GM21723 (cell line): ENCODE data around the gene XRCC5.

ENCODE experiments used
- ATAC-seq: cut with Tn5 transposase; IDR thresholded peaks from one replicate; pipeline ENCODE4 v1.9.1; 2021; ENCODE audit warnings: mild to moderate bottlenecking, moderate library complexity; ENCODE audit not compliant: unreplicated experiment

The XRCC5 gene

GRCh38 chr2:216149741-216150140, 40.6 kb downstream of the XRCC5 start:
- ATAC-seq, result no peak

- no peak for ATAC-seq
These were observed 42.3 kb downstream of the XRCC5 start for GRCh38 chr2:216151313-216152025.

GRCh38 chr2:216155954-216156353, 46.8 kb downstream of the XRCC5 start:
- no peak for ATAC-seq

- ATAC-seq, result no peak
These were observed 47.7 kb downstream of the XRCC5 start for GRCh38 chr2:216156822-216157221.

GRCh38 chr2:216159144-216159543, 50.0 kb downstream of the XRCC5 start:
- ATAC-seq, result no peak

- no peak for ATAC-seq
These were observed 50.5 kb downstream of the XRCC5 start for GRCh38 chr2:216159646-216160045.

- no peak for ATAC-seq
These were observed 51.6 kb downstream of the XRCC5 start for GRCh38 chr2:216160786-216161185.

GRCh38 chr2:216161967-216162366, 52.8 kb downstream of the XRCC5 start:
- no peak for ATAC-seq

GRCh38 chr2:216163518-216163917, 54.4 kb downstream of the XRCC5 start:
- no peak for ATAC-seq

- no peak for ATAC-seq
These were observed 54.9 kb downstream of the XRCC5 start for GRCh38 chr2:216164087-216164486.

GRCh38 chr2:216164576-216164975, 55.4 kb downstream of the XRCC5 start:
- ATAC-seq, result no peak

GRCh38 chr2:216165711-216166110, 56.6 kb downstream of the XRCC5 start:
- no peak for ATAC-seq

- no peak for ATAC-seq
These were observed 59.9 kb downstream of the XRCC5 start for GRCh38 chr2:216169087-216169486.

GRCh38 chr2:216170076-216170763, 61.1 kb downstream of the XRCC5 start:
- no peak for ATAC-seq

- no peak for ATAC-seq
These were observed 61.9 kb downstream of the XRCC5 start for GRCh38 chr2:216171011-216171410.

- ATAC-seq, result no peak
These were observed 63.3 kb downstream of the XRCC5 start for GRCh38 chr2:216172493-216172892.

- no peak for ATAC-seq
These were observed 69.9 kb downstream of the XRCC5 start for GRCh38 chr2:216179015-216179414.

GRCh38 chr2:216181351-216181750, 72.2 kb downstream of the XRCC5 start:
- no peak for ATAC-seq

GRCh38 chr2:216181953-216182461, 72.9 kb downstream of the XRCC5 start:
- ATAC-seq, result no peak

- ATAC-seq, result no peak
These were observed 74.3 kb downstream of the XRCC5 start for GRCh38 chr2:216183462-216183861.

GRCh38 chr2:216188559-216188850, 79.4 kb downstream of the XRCC5 start:
- ATAC-seq, result no peak

GRCh38 chr2:216188956-216189355, 79.8 kb downstream of the XRCC5 start:
- no peak for ATAC-seq

- ATAC-seq, result no peak
These were observed 80.3 kb downstream of the XRCC5 start for GRCh38 chr2:216189410-216189809.
